GM12878 (cell line): ENCODE measurements around the gene DDX39B. TPM values are rescaled to one million over a fixed set of nuclear protein-coding genes. Genes with fewer than 3 reads are reported as not detected.

ENCODE experiments used
- ASH2L ChIP-seq: fragments of 300-600, 200-600 bp; sonication (generic); IDR thresholded peaks from 2 replicates; pipeline ENCODE4 v1.6.1; 2017; ENCODE audit warnings: low read depth, mild to moderate bottlenecking, borderline replicate concordance
- CHD4 ChIP-seq: fragments of 200-600 bp; sonication (generic); IDR thresholded peaks from 2 replicates; pipeline ENCODE4 v1.6.1; 2016; ENCODE audit warnings: mild to moderate bottlenecking
- EZH2 ChIP-seq: IDR thresholded peaks from 2 replicates; pipeline ENCODE4 v1.6.1; 2012; ENCODE audit warnings: low read depth, mild to moderate bottlenecking, control low read depth, inconsistent platforms, low read length, borderline replicate concordance; ENCODE audit not compliant: control insufficient read depth
- GABPA ChIP-seq: IDR thresholded peaks from 2 replicates; pipeline ENCODE4 v1.6.1; 2014; ENCODE audit warnings: antibody characterized with exemption, low read depth, mild to moderate bottlenecking, inconsistent platforms
- IKZF1 ChIP-seq: fragments of 450-650 bp; conservative IDR thresholded peaks from 2 replicates; pipeline ENCODE4 v1.6.1; 2017; ENCODE audit warnings: antibody characterized with exemption, mild to moderate bottlenecking
- PML ChIP-seq: IDR thresholded peaks from 2 replicates; pipeline ENCODE4 v1.6.1; 2012; ENCODE audit warnings: low read length, inconsistent platforms
- RAD21 ChIP-seq: IDR thresholded peaks from 2 replicates; pipeline ENCODE4 v1.6.1; 2011; ENCODE audit warnings: mild to moderate bottlenecking, low read depth, low read length, moderate library complexity; ENCODE audit not compliant: insufficient read depth
- RB1 ChIP-seq: fragments of 450-650 bp; formaldehyde crosslinking; IDR thresholded peaks from 2 replicates; pipeline ENCODE4 v1.6.1; 2017; ENCODE audit warnings: mild to moderate bottlenecking, borderline replicate concordance
- SMAD1 ChIP-seq: fragments of 450-650 bp; IDR thresholded peaks from 2 replicates; pipeline ENCODE4 v1.6.1; 2018; ENCODE audit warnings: mild to moderate bottlenecking, low read depth; ENCODE audit not compliant: partially characterized antibody
- TARDBP ChIP-seq: IDR thresholded peaks from 2 replicates; pipeline ENCODE4 v1.6.1; 2016; ENCODE audit warnings: borderline replicate concordance
- TBL1XR1 ChIP-seq: IDR thresholded peaks from 2 replicates; pipeline ENCODE4 v1.6.1; 2012; ENCODE audit warnings: low read depth, low read length, improper control_type of control experiment
- TCF7 ChIP-seq: IDR thresholded peaks from 2 replicates; pipeline ENCODE4 v1.6.1; 2014; ENCODE audit warnings: antibody characterized with exemption, borderline replicate concordance
- USF2 ChIP-seq: IDR thresholded peaks from 2 replicates; pipeline ENCODE4 v1.6.1; 2011; ENCODE audit warnings: low read depth, low read length, improper control_type of control experiment, borderline replicate concordance
- YBX1 ChIP-seq: fragments of 450-650 bp; IDR thresholded peaks from 2 replicates; pipeline ENCODE4 v1.6.1; 2016; ENCODE audit warnings: antibody characterized with exemption
- ZBED1 ChIP-seq: IDR thresholded peaks from 2 replicates; pipeline ENCODE4 v1.6.1; 2016; ENCODE audit warnings: borderline replicate concordance
- ZBTB33 ChIP-seq: fragments of 450-650 bp; IDR thresholded peaks from 2 replicates; pipeline ENCODE4 v1.6.1; 2017; ENCODE audit warnings: mild to moderate bottlenecking
- ZBTB4 ChIP-seq: fragments of 450-650 bp; formaldehyde crosslinking; IDR thresholded peaks from 2 replicates; pipeline ENCODE4 v1.4.0; 2022; ENCODE audit warnings: mild to moderate bottlenecking, moderate library complexity
- polyA plus RNA-seq, 11 experiments: library from polyadenylated mRNA; depleted of rRNA in 4 of 11; unstranded in 6 of 11; stranded (reverse) in 5 of 11; fragments of >200 nt; fragmentation: Nextera tagmentation in 4 of 11; fragmentation: Illumina TruSeq in 1 of 11; extraction: Ambion mirVana in 4 of 11; extraction: Trizol in 1 of 11; gene quantifications; 1 replicate in 1 of 11; 2 replicates in 10 of 11; pipeline versions ENCODE4 v1.2.1 to v1.2.3, GENCODE V29; 2011 to 2016; ENCODE audit warnings: inconsistent platforms in 2 of 11, missing spikeins in 2 of 11, low read depth in 1 of 11
- total RNA-seq, 4 experiments: library from RNA; depleted of rRNA in 3 of 4; stranded (reverse); fragments of >200 nt in 3 of 4; fragmentation: Illumina TruSeq in 1 of 4; extraction: Trizol in 1 of 4; gene quantifications; 2 replicates each; pipeline versions ENCODE4 v1.2.1 to v1.2.3, GENCODE V29; 2013 to 2021
- TF ChIP-seq, protein P1 (sequence below): IDR thresholded peaks from 2 replicates; pipeline ENCODE4 v1.6.1; 2012; ENCODE audit warnings: mild to moderate bottlenecking, low read depth, low read length

Gene DDX39B
- total and polyA plus RNA-seq, 10 of the 15 experiments (the other 5 are each of a cell fraction or from before 2014, with no cell fraction given) = 271 to 661 (median 330) TPM

DNA sequence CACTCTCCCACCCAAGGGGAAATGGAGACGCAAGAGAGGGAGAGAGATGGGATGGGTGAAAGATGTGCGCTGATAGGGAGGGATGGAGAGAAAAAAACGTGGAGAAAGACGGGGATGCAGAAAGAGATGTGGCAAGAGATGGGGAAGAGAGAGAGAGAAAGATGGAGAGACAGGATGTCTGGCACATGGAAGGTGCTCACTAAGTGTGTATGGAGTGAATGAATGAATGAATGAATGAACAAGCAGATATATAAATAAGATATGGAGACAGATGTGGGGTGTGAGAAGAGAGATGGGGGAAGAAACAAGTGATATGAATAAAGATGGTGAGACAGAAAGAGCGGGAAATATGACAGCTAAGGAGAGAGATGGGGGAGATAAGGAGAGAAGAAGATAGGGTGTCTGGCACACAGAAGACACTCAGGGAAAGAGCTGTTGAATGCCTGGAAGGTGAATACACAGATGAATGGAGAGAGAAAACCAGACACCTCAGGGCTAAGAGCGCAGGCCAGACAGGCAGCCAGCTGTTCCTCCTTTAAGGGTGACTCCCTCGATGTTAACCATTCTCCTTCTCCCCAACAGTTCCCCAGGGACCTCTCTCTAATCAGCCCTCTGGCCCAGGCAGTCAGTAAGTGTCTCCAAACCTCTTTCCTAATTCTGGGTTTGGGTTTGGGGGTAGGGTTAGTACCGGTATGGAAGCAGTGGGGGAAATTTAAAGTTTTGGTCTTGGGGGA lies 34.3 kb upstream of the DDX39B start (continued):
- TF ChIP-seq ZBTB33 (no peak), GABPA (no peak), RAD21 (no peak), CHD4 (no peak), YBX1 (0 out of 2 replicates have a peak, but pooled peaks have one; percentile 6), ZBED1 (peak; percentile 20; the same call in 1 of the 2 replicates), PML (no peak), TARDBP (no peak), EZH2 (no peak), USF2 (no peak), TBL1XR1 (no peak), ZBTB4 (CRISPR knock-in tag) (no peak), RB1 (peak; percentile 49; the same call in 1 of the 2 replicates), SMAD1 (no peak), TCF7 (no peak), IKZF1 (no peak), ASH2L (no peak)
- TF ChIP-seq, protein P1, sequence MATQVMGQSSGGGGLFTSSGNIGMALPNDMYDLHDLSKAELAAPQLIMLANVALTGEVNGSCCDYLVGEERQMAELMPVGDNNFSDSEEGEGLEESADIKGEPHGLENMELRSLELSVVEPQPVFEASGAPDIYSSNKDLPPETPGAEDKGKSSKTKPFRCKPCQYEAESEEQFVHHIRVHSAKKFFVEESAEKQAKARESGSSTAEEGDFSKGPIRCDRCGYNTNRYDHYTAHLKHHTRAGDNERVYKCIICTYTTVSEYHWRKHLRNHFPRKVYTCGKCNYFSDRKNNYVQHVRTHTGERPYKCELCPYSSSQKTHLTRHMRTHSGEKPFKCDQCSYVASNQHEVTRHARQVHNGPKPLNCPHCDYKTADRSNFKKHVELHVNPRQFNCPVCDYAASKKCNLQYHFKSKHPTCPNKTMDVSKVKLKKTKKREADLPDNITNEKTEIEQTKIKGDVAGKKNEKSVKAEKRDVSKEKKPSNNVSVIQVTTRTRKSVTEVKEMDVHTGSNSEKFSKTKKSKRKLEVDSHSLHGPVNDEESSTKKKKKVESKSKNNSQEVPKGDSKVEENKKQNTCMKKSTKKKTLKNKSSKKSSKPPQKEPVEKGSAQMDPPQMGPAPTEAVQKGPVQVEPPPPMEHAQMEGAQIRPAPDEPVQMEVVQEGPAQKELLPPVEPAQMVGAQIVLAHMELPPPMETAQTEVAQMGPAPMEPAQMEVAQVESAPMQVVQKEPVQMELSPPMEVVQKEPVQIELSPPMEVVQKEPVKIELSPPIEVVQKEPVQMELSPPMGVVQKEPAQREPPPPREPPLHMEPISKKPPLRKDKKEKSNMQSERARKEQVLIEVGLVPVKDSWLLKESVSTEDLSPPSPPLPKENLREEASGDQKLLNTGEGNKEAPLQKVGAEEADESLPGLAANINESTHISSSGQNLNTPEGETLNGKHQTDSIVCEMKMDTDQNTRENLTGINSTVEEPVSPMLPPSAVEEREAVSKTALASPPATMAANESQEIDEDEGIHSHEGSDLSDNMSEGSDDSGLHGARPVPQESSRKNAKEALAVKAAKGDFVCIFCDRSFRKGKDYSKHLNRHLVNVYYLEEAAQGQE = no peak
